Measurements from ENCODE around the gene KAZALD1.
"Not testable (repeated sequence)": the region's sequence is repeated elsewhere in the genome, so short reads cannot be mapped to it uniquely, and the experiment has no call there.

The KAZALD1 gene

DNA sequence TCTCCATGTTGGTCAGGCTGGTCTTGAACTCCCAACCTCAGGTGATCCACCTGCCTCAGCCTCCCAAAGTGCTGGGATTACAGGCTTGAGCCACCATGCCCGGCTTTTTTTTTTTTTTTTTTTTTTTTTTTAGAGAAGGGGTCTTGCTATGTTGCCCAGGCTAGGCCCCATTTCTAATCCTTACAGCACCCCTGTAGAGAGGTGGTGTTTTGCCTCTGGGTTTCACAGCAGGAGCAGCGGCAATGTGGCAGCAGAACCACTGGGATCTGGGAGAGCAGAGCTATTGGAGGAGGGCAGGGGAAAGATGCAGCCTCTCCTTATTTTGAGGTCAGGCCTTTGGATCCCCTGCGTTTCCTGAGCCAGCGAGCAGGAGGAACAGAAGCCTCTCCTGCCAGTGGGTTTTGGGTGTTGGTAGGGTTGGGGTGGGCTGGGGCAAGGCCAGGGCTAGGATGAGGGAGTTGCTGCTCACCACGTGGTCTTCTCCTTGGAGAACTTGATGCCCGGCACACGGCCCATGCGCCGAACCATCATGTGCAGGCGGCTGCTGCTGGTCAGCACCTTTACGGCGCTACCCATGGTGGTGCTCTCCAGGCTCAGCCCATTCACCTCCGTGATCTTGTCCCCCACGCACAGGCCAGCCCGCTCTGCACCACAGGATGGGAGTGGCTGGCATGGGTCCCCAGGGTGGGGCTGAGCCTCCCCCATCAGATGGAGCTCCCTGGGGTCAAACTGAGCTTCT, 38.7 kb upstream of the KAZALD1 start:
- DNase-seq (no peak), ATAC-seq (no peak)
- H3K9me3 Mint-ChIP-seq: no peaks in the 10 kb centered on the region
- H3K4me3 Mint-ChIP-seq: no peak overlapping the region
- no peak overlapping the region for H3K27ac Mint-ChIP-seq
- peaks cover 20% of the 10 kb centered on the region for H3K27me3 Mint-ChIP-seq
- peaks cover 6% of the 10 kb centered on the region for H3K4me1 Mint-ChIP-seq
- H3K36me3 Mint-ChIP-seq (ENCODE audit: low read depth): no peaks in the 10 kb centered on the region

DNA sequence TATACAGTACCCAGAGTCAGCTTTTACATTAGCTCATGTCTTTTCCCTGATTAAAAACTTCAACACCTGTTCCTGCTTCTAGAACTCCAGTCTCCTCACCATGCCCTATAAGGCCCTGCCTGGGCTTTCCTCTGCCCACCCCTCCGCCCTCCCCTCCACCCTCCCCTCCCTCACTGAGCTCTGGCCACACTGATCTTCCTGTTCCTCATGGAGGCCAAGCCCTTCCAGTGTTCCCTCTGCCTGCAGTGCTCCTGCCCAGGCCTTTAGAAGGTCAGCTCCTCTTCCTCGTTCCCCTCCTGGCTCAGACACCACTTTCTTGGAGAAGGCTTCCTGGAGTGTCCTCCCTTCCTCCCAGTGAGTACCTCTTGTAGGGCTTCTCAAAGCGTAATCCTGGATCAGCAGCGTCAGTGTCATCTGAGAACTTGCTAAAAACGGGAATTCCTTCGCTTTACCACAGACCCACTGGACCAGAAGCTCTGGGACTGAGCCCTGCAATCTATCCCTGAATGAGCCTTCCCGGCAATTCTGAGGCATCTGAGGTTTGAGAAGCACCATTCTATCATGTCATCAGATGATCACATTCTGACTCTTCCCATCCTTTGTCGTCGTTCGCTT, 34.6 kb upstream of the KAZALD1 start:
- no peak for ATAC-seq
- DNase-seq: no peak
- Mint-ChIP-seq H3K4me1 (peaks cover 9% of the 10 kb centered on the region), H3K9me3 (no peaks in the 10 kb centered on the region), H3K36me3 (ENCODE audit: low read depth) (no peaks in the 10 kb centered on the region), H3K27ac (no peak overlapping the region), H3K4me3 (no peak overlapping the region), H3K27me3 (no peaks in the 10 kb centered on the region)

DNA sequence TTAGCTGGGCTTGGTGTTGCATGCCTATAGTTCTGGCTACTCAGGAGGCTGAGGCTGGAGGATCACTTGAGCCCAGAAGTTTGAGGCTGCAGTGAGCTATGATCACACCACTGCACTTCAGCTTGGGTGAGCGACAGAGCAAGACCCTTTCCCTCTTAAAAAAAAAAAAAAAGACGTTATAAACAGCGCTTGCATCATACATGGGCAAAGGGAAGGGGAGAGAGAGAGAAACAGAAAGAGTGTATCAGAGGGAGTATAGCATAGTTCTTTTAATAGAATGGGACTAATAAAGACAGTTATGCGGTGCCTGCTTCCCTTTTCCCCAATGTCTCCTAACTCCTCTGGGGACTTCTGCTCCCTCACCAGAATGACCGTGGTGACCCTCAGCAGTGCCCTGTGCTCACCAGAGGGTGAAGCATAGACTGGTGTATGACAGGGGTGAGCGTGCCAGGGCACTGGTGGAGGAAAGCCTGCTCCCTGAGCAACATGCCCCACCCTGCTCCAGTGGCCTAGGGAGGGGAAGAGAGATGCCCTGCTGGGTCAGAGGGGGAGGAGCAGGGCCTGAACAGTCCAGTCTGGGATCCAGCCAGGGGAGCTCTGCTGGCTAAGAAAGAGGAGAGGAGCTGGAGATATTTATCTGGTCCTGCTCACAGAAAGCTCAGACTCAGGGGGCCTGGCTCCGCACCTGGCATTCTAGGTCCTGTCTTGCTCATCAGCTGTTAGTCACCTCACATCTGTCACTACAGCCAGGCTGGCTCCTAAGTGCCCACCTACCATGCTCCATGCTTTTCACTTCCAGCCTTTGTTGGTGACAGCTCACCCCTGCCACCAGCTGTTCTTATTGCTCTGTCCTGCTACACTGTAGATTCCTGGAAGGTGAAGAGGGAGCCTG, 33.1 kb upstream of the KAZALD1 start:
- H3K27ac Mint-ChIP-seq: no peak overlapping the region
- no peak overlapping the region for H3K4me3 Mint-ChIP-seq
- ATAC-seq: no peak
- no peak for DNase-seq
- no peaks in the 10 kb centered on the region for H3K9me3 Mint-ChIP-seq
- peaks cover 24% of the 10 kb centered on the region for H3K4me1 Mint-ChIP-seq
- no peaks in the 10 kb centered on the region for H3K36me3 Mint-ChIP-seq (ENCODE audit: low read depth)
- H3K27me3 Mint-ChIP-seq: no peaks in the 10 kb centered on the region

DNA sequence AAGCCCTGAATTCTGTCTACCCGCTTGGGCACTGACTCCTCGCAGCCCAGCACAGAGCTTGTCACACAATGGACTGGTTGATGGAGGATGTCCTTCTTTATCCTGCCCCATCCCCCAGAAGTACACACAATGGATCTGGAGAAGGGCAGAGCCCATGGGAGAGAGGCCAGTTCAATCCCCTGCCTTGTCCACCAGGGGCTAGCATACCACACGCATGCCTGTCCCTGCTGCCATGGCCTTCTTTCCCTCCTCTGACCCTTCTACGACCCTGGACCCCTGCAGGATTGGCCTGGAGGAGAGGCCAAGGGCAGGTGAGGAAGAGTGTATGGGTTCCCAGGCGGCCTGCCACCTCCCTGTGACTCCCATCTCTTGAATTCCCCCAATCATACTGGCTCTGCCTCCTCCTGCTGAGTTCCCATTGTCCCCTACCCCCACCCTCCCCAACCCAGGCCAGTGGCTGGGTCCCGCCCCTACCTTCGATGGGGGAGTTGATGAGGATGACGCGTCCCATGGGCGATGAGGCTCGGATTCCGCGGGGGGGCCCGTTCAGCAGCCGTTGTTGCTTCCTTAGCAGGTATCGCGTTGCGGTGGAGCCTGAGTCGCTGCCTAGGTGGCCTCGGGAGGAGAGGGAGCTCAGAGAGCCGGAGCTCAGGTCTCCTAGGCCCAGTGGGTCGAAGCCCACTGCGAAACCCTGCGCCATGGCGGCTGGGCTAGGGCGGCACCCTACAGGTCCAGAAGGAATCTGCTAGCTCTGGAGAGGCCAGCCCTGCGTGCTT, 32.1 kb upstream of the KAZALD1 start:
- DNase-seq (no peak), ATAC-seq (no peak)
- no peak overlapping the region for H3K4me3 Mint-ChIP-seq
- no peaks in the 10 kb centered on the region for H3K36me3 Mint-ChIP-seq (ENCODE audit: low read depth)
- no peak overlapping the region for H3K27ac Mint-ChIP-seq
- peaks cover 27% of the 10 kb centered on the region for H3K4me1 Mint-ChIP-seq
- H3K27me3 Mint-ChIP-seq: no peaks in the 10 kb centered on the region
- no peaks in the 10 kb centered on the region for H3K9me3 Mint-ChIP-seq

DNA sequence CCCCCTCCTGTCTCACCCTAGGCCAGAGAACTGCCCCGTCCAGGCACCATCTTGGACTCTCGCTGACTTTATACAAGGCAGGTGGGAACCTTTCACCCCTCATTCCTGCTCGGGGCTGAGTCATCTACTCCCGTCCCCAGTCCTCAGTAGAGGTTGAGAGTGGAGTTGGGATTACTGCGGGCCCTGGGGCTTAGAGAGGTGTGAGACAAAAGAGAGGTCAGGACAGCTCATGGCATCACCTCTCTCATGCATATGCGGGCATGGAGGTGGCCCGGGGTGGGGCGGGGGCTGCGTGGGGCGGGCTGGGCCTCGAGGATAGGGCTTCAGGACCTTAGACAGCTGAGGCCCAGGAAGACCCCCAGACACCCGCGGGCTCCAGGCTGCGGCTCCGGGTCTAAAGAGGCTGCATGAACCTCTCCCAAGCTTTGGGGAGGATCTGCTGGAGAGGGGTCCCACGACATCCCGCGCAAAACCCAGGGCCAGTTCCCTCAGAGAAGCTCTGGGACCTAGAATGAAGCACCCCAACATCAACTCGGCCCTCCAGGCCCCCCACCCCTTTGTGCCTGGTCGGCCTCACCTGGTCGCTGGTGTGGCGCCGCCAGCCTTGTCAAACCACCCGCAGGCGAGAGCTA, 31.2 kb upstream of the KAZALD1 start:
- Mint-ChIP-seq H3K36me3 (ENCODE audit: low read depth) (no peaks in the 10 kb centered on the region), H3K27ac (peak overlapping the region; percentile 93), H3K27me3 (no peaks in the 10 kb centered on the region), H3K4me3 (peak overlapping the region; percentile 83), H3K9me3 (no peaks in the 10 kb centered on the region), H3K4me1 (peaks cover 27% of the 10 kb centered on the region)
- no peak for ATAC-seq
- DNase-seq: no peak

DNA sequence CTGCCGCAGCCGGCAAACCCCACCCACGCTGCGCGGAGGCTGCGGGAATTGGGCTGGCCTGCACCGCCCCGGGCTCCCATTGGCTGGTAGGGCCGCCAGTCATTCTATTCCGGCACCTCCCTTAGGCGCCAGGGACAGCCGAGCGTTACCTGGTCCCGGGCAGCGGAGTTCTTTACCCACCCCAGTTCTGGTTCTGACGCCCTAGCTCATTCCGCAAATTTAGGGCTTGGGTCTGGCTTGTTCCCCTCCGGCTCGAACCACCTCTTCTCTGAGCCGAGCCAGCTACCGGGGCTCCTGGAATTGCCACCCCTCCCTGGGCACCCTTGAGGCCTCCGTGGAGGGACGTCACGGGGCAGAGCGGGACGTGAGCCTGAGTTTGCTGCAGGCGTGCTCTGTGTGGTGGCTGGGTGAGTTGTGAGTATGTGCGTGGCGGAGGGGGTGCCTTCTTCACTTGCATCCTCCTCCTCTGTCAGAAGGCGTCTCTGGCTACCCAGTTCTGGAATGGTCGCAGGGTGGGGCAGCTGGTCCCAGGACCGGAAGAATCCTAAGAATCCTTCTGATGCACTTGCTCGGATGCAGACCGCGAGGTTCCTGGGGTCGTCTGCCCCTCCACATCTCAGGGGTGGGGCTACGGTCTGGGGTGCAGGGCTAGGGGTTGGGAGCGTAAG, 30.5 kb upstream of the KAZALD1 start, which contains the start of the genes PDZD7 and SFXN3:
Gene PDZD7, minus strand, starts transcription at position 2 of the 668 bp plus-strand sequence. CDS start 910 bp downstream, outside the sequence.
Gene SFXN3, plus strand, starts transcription at position 107 of the 668 bp plus-strand sequence. CDS start 3,461 bp downstream, outside the sequence.
- H3K4me1 Mint-ChIP-seq: peaks cover 27% of the 10 kb centered on the region
- peak; percentile 98 for DNase-seq

DNA sequence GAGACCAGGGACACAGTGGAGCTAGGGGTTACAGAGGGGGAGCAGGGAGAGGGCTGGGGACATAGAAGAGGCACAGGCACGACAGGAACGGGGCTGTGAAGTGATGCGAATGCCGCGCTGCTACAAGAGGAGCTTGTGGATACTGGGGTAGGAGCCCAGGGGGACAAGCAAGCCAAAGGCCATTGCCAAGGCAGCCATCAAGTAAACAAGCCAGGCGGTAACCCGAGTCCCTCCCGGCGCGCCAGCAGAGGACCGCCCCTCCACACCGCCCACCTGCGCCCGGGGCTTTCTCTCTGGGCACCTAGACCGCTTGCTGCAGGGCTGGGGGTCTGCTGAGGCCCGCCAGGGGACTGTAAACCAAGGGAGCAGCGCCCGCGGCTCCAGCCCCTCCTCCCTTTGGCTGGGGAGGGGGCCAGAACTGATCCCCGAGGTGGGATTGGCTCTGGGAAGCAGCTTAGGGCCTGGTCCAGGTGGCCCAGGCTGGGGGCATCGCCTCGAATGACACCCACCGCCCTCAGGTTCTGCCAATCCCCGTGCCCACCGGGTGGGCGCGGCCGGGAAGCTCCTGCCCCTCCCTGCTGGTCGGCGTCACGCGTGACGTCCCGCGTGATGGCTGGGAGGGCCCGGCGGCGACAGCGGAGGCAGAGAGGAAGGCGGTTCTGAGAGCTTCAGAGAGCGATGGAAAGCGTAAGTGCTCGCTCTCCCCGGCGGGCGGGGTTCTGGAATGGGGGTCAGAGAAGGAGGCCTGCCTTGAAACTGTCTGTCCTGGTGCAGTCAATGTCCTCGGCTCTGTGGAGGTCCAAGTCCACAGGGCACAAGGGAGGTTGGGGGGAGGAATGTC, 29.8 kb upstream of the KAZALD1 start:
- Mint-ChIP-seq H3K4me1 (peaks cover 27% of the 10 kb centered on the region), H3K27me3 (no peaks in the 10 kb centered on the region), H3K9me3 (no peaks in the 10 kb centered on the region), H3K4me3 (peak overlapping the region; percentile 83), H3K36me3 (ENCODE audit: low read depth) (peaks cover 2% of the 10 kb centered on the region), H3K27ac (peak overlapping the region; percentile 93)
- DNase-seq: peak; percentile 76
- peak; percentile 44 for ATAC-seq

More for the DNA sequence above, 30.5 kb upstream of the KAZALD1 start, which contains the start of the genes PDZD7 and SFXN3:
- Mint-ChIP-seq H3K36me3 (ENCODE audit: low read depth) (peaks cover 2% of the 10 kb centered on the region), H3K27ac (peak within 1 kb of the TSS; percentile 93), H3K4me3 (peak within 1 kb of the TSS; percentile 83), H3K9me3 (no peaks in the 10 kb centered on the region), H3K27me3 (no peaks in the 10 kb centered on the region)
- peak; percentile 71 for ATAC-seq

DNA sequence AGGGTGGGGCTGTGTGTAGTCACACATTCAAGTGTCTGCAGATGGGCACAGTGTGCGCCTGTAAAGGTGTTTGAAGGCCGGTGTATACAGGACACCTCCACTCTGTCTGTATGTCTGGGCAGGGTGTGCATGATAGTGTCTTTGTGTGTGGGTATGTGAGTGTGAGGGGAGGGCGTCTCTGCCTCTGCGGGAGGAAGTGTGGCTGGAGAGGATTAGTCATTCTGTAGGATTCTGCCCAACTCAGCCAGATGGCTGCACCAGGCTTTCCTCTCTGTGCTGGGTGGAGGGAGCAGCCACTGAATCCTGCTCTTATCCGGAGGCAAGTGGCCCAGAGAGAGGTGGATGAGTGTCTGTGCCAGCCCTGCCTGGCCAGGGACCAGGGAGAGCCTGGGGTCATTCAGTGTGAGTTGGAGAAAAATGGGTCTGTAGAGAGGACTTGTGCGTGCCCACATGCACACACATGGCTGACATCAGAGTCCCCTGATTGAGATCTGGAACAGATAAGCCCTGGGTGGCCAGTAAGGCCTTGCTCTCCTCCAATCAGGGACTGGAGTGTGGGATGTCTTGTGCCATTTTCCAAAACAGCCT, 29.1 kb upstream of the KAZALD1 start:
- Mint-ChIP-seq H3K36me3 (ENCODE audit: low read depth) (peaks cover 2% of the 10 kb centered on the region), H3K27me3 (no peaks in the 10 kb centered on the region), H3K9me3 (no peaks in the 10 kb centered on the region), H3K27ac (peak overlapping the region; percentile 93), H3K4me1 (peaks cover 27% of the 10 kb centered on the region), H3K4me3 (peak overlapping the region; percentile 83)
- ATAC-seq (peak; percentile 78), DNase-seq (peak; percentile 66)

DNA sequence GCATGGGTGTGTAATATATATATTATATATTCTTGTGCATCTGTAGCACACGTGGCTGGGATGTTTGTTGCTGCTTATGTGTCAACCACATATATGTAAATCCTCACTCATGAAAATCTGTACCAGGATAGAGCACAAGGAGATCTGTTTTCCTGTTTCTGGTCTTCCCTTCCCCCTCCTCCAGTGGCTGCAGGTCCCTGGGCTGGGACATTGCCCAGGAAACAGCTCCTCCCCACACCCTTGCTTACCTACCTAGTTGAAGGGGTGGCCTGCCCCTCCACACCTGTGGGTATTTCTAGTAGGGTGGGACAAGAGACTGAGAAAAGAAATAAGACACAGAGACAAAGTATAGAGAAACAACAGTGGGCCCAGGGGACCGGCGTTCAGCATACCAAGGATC, 28.5 kb upstream of the KAZALD1 start:
- Mint-ChIP-seq H3K4me3 (peak overlapping the region; percentile 83), H3K4me1 (peaks cover 27% of the 10 kb centered on the region), H3K9me3 (no peaks in the 10 kb centered on the region), H3K27me3 (no peaks in the 10 kb centered on the region), H3K36me3 (ENCODE audit: low read depth) (peaks cover 4% of the 10 kb centered on the region), H3K27ac (peak overlapping the region; percentile 93)
- ATAC-seq (no peak), DNase-seq (no peak)

DNA sequence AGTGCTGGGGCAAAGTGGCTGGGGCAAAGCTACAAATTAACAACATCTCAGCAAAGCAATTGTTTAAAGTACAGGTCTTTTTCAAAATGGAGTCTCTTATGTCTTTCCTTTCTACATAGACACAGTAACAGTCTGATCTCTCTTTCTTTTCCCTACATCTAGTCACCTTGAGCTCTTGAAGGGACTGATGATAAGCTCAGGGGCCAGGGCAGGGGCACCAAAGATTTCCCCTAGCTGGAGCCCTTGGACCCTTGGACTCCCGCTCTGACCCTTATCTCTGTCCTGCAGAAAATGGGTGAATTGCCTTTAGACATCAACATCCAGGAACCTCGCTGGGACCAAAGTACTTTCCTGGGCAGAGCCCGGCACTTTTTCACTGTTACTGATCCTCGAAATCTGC, 27.4 kb upstream of the KAZALD1 start:
- peaks cover 27% of the 10 kb centered on the region for H3K4me1 Mint-ChIP-seq
- not testable (repeated sequence) for H3K4me3 Mint-ChIP-seq; H3K36me3 Mint-ChIP-seq (ENCODE audit: low read depth); ATAC-seq; H3K27ac Mint-ChIP-seq; DNase-seq; H3K27me3 Mint-ChIP-seq; H3K9me3 Mint-ChIP-seq

DNA sequence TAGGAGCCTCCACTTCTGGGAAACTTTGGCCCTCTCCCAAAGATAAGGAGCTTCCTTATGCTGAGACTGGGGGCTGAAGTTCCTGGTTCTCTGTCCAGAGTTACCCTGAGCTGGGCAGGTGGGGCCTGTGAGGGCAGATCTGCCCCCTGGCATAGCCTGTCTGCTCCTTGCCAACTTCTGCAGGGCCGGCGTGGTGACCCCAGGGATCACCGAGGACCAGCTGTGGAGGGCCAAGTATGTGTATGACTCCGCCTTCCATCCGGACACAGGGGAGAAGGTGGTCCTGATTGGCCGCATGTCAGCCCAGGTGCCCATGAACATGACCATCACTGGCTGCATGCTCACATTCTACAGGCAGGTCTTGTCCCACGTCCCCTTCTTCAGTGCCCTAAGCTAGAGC, 26.5 kb upstream of the KAZALD1 start:
- Mint-ChIP-seq H3K4me1 (peaks cover 27% of the 10 kb centered on the region), H3K9me3 (no peaks in the 10 kb centered on the region), H3K27ac (no peak overlapping the region), H3K36me3 (ENCODE audit: low read depth) (peaks cover 4% of the 10 kb centered on the region), H3K4me3 (no peak overlapping the region), H3K27me3 (no peaks in the 10 kb centered on the region)
- DNase-seq: no peak
- ATAC-seq: no peak

DNA sequence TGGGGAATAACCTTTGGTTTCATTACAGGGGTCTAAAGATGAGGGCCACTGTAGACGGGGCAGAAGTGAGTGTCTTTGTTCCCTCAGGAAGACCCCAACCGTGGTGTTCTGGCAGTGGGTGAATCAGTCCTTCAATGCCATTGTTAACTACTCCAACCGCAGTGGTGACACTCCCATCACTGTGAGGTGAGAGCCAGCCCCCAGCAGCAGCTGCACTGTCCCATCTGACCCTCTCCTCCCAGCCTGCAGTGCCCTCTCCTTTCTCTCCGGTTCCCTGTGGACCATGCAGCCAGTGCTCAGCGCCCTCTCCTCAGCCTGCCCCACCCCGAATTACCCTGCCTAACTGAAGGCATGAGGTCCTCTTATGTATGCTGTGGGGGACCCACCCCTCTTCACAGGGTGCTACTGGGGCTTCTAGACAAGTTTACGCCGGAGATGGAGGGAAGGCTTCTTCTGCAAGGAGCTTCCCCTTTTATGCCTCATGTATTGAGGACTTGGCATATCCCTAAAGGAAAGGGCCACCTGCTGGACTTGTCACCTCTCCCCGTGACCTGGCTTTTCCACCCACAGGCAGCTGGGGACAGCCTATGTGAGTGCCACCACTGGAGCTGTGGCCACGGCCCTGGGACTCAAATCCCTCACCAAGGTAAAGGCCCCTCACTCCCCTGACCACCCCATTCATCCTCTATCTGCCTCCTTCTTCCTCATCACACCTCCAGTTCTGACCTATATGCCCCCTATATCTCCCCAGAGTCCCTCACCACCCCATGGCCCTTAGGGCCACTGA, 25.7 kb upstream of the KAZALD1 start:
- DNase-seq (no peak), ATAC-seq (no peak)
- Mint-ChIP-seq H3K9me3 (no peaks in the 10 kb centered on the region), H3K27me3 (no peaks in the 10 kb centered on the region), H3K27ac (no peak overlapping the region), H3K4me3 (no peak overlapping the region), H3K36me3 (ENCODE audit: low read depth) (peaks cover 4% of the 10 kb centered on the region), H3K4me1 (peaks cover 26% of the 10 kb centered on the region)
